Stimulated activated CD4-positive, alpha-beta T cell treated with anti-CD3 and anti-CD28 coated beads, TNF-alpha, amount 100 ng/mL, for 1 hour (primary cell): ENCODE data around the gene IFFO2.
"Not testable (repeated sequence)": the region's sequence is repeated elsewhere in the genome, so short reads cannot be mapped to it uniquely, and the experiment has no call there.

ENCODE experiments used
- DNase-seq, 3 donors: peaks; one replicate each; pipeline ENCODE4 v3.0.0-alpha.2; 2020; ENCODE audit warnings: low read depth in 3 of 3, low spot score in 1 of 3

The IFFO2 gene

DNA sequence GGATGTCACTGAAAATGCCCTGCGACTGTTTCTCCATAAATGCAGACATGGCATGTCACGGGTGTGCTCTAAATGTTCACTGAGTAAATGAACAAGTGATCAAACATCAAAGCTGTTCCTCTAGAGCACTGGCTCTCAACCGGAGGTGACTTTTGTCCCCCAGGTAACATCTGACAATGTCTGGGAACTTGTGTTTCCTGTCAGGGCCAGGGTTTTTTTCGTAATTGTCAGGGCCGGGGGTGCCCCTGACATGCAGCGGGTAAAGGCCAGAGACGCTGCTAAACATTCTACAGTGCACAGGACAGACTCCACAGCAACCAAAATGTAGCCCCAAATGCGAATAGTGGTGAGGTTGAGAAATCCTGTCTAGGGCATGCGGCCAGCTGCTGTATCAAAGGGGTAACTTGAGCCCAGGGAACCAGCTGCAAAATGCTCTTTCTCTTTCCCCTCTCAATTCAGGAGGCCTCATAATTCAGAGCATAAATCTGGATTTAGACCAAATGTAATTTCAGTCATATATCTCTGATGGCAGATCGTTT is 56.1 kb downstream of the IFFO2 start:
- DNase-seq = no peak

DNA sequence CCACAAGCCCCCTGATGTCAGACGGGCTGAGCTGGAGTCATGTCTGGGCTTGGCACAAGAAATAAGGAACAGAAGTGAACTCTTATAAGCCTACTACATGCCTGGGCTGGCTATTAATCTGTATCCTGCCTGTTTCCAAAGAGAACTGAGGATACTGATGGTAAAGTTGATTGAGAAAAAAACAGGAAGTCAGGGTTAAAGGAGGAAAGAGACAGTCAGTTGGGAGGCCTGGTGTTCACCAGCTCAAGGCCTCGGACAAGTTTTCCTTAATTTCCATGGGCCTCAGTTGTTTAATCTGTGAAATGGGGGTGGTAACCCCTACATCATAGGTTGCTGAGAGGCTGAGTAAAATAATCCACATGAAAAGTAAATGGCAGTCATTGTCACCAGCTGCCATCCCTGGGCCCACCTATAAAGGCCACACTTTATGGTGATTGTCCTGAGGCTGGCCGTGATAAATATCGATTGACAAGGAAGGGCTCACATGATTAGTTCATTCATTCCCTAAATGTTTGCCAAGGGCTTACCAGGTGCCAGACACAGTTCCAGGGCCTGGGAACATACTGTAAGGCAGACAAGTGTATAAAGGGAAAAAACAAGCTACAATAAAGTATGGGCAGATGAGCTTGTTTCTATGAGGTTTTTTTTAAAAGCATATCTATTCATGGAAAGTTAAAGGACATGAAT is 57.0 kb downstream of the IFFO2 start:
- DNase-seq = no peak

DNA sequence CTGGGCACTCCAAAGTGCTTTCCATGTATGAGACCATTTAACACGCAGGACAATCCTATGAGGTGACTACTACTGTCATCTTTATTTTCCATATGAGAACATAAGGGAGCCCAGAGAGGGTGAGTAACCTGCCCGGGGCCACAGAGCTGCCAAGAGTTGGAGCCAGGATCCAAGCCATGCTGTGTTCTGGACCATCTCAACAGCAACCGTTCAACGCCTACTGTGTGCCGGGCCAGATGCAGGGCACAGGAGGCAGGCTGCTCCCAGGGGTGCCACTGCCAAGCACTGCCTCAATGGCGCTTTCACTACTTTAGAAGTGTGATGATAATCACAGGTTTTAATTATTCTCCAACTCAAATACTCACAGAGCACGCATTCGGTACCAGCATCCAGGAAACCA is 57.9 kb downstream of the IFFO2 start:
- no peak for DNase-seq

DNA sequence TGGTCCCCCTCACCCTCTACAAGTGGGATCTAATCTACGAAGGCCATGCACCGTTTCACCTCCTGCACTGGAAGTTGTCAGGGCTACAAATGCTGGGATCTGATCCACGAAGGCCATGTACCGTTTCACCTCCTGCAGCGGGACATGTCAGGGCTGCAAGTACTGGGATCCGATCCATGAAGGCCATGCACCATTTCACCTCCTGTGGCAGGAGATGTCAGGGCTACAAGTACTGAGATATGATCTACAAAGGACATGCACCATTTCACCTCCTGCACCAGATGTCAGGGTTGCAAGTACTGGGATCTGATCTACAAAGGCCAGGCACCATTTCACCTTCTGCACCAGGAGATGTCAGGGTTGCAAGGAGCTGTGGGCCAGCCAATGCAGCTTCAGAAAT is 61.2 kb downstream of the IFFO2 start:
- DNase-seq = no peak

DNA sequence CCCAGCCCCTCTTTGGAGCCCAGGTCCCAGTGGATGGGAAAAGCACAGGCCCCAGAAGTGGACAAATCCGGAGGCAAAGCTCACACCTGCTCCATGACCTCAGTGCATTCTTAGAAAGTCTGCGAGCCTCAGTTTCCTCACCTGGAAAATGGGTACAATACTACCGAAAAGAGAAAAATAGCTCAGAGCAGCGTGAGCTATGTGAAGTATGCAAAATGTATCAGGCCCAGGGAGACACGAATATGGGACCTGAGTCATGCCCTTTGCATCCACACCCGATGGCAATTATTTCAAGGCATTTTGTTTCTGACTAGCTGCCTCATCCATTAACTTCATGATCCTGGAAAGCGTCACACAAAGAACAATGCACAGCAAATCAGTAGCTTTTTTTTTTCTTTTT is 63.4 kb downstream of the IFFO2 start:
- DNase-seq = no peak

DNA sequence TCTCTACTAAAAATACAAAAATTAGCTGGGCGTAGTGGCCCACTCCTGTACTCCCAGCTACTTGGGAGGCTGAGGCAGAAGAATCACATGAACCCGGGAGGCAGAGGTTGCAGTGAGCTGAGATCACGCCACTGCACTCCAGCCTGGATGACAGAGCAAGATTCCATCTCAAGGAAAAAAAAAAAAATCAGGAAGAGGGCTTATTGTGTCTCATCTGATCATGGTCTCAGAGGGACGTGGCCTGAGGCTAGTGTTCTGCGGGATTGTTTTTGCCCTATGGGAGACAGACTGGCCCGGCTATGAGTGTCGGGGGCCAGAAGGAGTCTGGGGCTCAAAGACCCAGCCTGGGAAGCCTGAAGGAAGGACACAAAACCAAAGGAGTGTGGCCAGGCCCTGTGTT is 64.6 kb downstream of the IFFO2 start:
- not testable (repeated sequence) for DNase-seq

DNA sequence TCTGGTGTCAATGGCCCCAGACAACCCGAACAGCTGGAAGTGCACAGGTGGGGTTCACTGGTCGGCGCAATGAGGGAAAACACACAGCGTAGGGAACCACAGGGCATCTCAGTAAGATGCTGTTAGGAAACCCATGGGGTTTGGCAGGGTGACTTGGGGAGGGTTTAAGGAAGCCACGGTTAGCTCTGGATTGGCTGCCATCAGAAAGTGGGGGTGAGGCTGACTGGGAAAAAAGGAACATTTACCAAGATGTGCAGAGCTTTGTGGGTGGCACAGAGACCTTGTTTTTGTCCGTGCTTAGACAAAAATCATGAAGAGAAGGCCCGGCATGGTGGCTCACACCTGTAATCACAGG is 65.1 kb downstream of the IFFO2 start:
- DNase-seq = no peak

DNA sequence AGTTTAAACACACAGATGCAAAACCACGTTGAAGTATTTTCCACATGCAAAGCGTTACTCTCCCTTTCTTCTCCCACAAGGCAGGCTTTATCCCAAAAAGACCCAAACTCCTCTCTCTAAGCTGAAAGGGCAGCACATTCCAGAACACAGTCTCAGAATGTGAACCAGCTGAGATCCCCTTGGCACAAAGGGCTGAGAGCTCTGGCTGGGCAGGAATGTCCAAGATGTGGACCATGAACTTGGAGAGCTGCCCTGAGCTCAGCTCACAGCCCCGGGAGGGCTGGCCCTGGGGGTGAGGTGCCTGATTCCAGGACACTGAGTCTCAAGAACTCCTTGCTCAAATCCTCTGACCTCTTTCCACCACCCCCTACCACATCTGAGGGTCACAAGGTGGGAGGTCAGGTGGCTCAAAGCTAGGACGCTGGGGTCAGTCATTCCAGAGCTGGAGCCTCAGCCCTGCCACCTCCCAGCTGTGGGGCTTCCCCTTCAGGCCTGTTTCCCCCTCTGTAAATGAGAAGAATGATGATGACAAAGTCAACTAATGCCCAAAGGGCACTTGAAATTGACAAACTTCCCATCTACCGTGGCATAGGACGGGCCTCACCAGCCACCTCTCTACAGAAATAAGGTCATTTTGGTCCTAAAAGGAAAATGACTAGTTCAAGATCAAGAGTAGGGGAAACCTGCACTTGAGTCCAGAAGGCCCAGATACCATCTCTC is 65.6 kb downstream of the IFFO2 start:
- no peak for DNase-seq

DNA sequence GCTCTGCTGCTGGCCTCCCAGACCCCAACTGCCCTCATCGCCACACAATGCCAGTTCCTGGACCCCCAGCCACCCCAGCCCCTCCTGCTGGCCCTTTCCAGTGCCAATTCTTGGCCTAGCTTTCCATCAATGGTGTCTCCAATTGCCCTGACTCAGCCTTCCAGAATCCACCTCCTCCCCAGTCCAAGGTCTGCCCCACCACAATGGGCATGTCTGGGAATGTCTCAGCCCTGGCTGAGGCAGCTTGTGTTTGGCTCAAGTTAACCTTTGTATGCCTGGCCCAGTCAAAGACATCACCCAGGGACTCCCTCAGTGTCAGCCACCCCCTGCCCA is 70.5 kb downstream of the IFFO2 start:
- no peak for DNase-seq

DNA sequence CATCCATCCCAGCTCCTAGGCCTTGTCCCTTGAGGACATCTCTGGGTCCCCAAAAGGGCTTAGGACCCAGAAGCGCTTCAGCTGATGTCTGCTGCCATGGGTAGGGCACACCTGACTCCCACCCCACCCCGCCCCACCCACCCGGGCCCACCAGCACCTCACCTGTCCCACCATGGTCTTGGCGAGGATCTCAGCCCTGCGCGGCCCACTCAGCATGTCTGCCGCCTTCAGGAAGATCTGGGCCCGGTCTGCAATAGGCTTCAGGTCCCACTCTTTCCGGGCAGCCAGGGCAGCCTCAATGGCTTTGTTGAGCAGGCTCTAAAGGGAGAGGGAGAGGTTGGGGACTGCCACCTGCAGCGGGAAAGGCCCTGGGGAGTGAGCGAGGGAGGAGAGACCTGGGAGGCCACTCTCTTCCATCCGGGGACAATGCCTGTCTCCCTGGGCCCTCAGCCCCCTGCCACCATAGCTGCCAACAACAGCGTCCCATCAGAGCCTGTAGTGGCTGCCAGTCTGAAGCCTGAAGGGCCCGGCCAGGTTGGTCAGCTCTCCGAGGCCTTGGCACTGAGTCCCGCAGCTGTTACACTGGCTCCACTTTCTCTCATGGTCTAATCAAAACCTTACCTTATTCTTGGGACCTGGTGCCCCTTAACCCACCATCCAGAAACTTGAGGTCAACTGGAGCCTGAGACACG is 71.0 kb downstream of the IFFO2 start:
- DNase-seq = no peak

DNA sequence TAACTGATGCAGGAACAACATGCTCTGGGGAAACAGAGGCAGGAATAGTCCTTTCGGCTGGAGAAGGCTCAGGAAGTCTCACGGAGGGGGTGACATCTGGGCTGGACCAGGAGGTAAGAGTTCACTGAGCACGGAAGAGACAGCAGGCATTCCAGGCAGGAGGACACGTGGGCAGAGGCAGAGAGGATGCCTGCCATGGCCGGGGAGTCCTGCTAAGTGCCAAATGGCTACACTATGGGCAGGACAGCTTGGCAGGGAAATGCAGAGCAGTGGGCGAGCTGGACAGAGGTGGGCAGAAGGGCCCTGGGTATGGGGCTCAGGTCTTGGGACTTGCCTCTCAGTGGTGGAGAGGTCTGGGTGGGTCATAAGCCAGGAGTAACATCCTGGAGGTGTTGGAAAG is 71.7 kb downstream of the IFFO2 start:
- DNase-seq = no peak

DNA sequence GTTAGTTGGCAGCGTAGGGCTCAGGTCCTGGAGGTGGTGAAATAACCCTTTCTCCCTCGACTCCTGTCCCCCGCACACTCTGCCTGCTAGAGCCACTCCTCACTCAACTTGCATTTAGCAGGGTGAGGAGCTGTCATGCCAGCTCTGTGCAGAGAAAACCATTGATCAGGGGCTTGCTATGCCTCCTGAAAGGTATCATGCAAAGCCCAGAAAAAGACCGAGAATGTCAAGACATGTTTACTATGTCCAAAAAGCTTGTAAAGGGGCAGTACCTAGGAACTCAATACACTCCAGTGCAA is 72.1 kb downstream of the IFFO2 start:
- no peak for DNase-seq

DNA sequence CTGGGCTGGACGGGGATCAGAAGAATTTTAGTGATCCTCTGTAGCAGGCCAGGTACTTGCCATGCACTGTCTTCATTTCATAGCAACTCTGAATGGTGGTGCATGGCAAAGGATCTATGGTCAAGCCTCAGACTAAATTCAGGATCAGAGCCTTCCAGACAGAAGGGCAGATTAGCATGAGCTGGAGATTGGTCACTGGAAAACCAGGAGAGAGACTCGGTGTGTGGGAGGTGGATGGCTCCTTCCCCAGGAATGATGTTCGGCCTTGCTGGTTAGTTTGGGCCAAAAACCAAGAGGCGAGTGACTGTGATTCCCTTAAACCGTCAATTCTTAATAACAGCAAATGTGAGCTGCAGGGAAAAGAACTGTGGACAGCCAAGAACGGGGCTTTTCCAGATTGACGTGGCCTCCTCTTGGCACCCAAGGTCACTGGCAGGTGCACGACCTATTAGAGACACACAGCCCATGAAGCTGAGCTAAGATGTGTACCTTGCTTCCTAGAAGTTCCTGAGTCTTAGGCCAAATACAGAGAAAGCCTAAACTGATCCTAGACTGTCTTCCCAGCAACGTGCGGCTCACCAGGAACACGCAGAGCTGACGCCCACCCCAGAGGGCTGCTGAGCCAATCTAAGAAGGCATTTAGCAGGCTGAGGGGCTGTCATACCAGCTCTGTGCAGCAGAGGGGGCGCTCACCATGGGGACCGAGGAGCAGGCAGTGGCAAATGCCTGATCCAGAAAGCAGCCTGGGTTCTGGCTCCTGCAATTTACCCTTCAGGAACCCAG is 72.6 kb downstream of the IFFO2 start:
- peak; percentile 22 to 73 (median 53) for DNase-seq

DNA sequence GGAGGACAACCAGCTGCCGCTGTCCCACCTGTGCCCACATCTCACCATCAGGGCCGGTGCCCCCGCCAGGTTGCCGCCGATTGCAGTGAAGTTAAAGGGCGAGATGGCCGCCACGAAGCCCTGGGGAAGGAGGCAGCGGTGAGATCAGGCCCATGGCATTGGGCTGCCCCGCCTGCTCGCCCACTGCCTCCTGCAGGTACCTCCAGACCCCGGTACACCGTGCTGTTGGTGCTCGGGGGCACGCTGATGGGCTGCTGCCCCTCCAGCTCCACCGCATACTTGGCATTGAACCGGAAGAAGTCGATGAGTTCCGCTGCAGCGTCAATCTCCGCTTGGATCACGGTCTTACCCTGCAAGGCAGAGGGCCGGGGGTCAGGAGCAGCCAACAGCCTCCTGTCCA is 73.4 kb downstream of the IFFO2 start:
- no peak for DNase-seq

DNA sequence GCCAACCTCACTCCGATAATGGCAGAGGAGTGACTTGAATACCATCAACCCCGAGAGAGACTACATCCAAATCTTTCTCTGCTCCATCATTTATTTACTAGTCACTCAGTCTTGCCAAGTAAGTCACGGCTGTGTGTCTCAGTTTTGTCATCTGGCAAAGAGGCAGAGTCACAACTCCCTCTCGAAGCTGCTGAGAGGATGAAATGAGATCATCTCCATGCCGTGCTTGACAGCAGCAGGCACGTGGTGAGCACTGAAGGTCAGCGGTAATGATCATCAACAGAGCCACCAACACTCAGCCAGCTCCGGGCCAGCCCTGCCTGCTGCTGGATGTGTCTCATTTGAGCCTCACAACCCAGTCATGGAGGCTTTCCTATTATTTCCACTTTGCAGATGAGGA is 74.0 kb downstream of the IFFO2 start:
- DNase-seq = no peak

DNA sequence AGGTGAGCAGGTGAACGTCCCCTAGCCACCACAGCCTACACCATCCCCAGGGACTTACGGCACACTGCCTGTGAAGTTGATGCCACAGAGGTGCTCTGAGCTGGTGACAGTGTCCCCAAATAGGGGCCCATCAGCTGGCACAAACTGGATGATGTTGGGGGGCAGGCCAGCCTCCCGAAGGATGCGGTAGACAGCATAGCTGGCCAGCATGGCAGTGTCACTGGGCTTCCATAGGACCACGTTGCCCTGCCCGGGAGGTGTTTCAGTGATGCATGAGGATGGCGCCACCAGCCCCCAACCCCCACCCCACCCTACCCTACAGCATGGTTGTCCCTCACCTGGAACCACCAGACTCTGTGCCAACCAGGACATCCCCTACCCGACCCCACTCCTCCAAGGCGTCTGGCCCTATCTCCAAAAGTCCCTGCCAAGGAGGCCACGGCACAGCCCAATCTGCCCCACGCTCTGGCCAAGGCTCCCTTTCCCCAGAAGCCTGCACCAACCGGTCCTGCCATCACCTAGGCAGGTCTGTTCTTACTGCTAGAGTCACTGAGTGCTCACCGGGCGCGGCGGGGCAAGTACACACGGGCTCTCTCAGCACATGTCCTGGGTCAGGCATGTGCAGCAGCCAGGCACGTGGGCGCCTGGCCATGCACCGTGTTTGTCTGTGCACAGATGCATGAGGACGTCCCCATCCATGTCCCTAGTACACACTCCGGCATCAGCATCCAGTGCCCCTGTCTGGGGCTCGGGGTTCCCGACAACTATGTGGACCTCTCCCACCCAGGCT is 74.6 kb downstream of the IFFO2 start:
- DNase-seq = no peak

DNA sequence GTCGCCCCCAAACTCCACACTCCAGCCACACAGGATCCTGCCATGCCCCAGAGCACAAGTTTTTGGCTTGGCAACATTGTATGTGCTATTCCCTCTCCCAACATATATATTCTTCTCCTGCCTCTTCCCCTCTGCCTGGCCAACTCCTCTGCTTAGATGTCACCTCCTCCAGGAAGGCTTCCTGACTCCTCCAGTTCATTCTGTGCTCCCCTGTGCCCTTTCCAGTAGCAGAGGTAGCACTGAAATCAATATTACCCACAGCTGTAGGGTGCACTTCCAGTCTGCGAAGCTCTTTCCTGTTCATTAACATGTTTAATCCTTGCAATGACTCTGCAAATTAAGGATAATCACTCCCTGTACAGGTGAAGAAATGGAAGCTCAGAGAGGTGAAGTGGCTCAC is 75.3 kb downstream of the IFFO2 start:
- DNase-seq = no peak

DNA sequence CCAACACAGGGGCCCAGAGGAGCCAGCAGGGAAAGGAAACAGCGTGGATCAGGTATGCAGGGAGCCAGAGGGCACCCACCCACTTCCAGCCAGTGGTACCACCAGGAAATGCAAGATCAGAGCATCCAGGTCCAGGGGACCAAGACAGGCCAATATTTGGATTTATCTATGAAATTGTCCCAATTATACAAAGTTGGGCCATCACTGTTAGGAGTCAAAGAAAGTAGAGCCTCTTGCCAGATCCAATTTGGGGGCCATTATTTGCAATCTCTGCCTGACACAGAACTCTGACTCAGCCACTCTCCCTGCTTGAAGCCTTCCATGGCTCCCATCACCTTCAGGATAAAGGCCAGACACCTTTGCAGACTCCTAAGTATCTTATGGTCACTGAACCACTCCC is 75.9 kb downstream of the IFFO2 start:
- no peak for DNase-seq

DNA sequence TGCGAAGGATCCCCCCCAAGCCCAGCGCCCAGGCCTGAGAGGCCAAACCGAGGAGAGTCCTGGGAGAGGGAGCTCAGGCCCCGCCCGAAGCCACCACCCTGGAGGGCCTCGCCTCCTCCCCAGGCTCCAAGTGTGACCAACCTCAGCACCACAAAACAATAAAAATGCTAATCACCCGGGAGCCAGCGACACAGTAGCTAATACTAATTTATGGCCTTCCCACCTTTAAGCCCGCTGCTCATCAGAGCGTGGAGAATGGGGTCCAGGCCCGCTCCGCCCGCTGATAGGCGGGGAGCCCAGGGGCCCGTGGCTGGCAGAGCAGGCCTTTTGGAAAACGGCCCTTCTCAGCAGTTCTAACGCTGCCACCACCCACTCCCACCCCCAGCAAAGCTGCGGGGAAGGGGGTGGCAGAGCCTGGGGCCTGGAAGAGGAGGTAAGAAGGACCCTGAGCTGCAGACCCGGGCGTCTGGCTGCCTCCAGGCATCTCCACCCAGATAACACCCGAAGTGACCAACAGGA is 76.6 kb downstream of the IFFO2 start:
- DNase-seq = no peak

DNA sequence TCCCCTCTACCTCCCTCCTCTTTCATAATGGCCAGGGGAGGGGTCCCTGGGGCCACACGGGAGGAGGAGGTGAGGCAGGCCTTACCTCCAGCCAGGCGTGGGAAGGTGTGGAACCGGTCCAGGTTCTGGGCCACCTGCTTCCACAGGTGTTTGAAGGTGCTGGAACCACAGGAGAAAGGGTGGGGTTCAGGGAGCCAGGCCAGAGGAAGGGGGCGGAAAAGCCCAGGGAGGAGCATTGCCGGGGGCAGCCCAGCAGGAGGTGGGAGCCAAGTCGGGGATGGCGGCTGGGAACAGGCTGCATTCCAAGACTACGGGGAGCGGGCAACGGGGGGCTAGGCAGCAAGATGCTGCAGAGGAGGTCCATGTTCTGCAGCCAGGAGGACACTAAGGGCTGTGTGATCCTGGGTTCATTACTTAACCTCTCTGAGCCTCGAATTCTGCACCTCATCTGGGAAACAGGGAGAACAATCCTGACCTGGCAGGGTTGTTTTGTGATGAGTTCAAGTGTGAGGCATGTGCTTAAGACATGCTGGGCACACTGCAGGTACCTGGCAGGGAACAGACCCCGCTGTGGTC is 77.2 kb downstream of the IFFO2 start:
- DNase-seq = no peak
